Measurements from ENCODE around the gene NODAL.

The NODAL gene

GRCh38 chr10:70437721-70438120 is 3.8 kb downstream of the NODAL start:
- no peak for ATAC-seq
- TF ChIP-seq ARNTL (CRISPR knock-in tag; IDR thresholded peaks at IDR 0.05; ENCODE audit: borderline replicate concordance, low read depth) (no peak), CSDC2 (CRISPR knock-in tag; IDR thresholded peaks at IDR 0.05) (no peak), TSHZ2 (CRISPR knock-in tag; IDR thresholded peaks at IDR 0.05) (no peak), TCF4 (CRISPR knock-in tag; IDR thresholded peaks at IDR 0.05; ENCODE audit: borderline replicate concordance) (no peak), ZFP30 (CRISPR knock-in tag; IDR thresholded peaks at IDR 0.05) (no peak), ZNF565 (CRISPR knock-in tag; conservative IDR thresholded peaks at IDR 0.05; ENCODE audit: low read depth) (no peak), PATZ1 (CRISPR knock-in tag; IDR thresholded peaks at IDR 0.05; ENCODE audit: borderline replicate concordance) (no peak), ZNF70 (CRISPR knock-in tag; IDR thresholded peaks at IDR 0.05) (no peak), CREB5 (CRISPR knock-in tag; IDR thresholded peaks at IDR 0.05; ENCODE audit: low read depth) (no peak), BACH2 (CRISPR knock-in tag; IDR thresholded peaks at IDR 0.05; ENCODE audit: borderline replicate concordance) (no peak), GLIS3 (CRISPR knock-in tag; IDR thresholded peaks at IDR 0.05) (no peak), POU6F1 (CRISPR knock-in tag; IDR thresholded peaks at IDR 0.05; ENCODE audit: borderline replicate concordance, low read depth) (no peak), ESRRG (CRISPR knock-in tag; IDR thresholded peaks at IDR 0.05) (no peak)

- ATAC-seq: no peak
- no peak for TF ChIP-seq PPARA (CRISPR knock-in tag; IDR thresholded peaks at IDR 0.05; ENCODE audit: borderline replicate concordance)
- no peak for TF ChIP-seq CSDC2 (CRISPR knock-in tag; IDR thresholded peaks at IDR 0.05)
- TF ChIP-seq POU6F1 (CRISPR knock-in tag; IDR thresholded peaks at IDR 0.05; ENCODE audit: borderline replicate concordance, low read depth): no peak
- TF ChIP-seq CSRNP3 (CRISPR knock-in tag; IDR thresholded peaks at IDR 0.05): no peak
- no peak for TF ChIP-seq GLIS3 (CRISPR knock-in tag; IDR thresholded peaks at IDR 0.05)
- no peak for TF ChIP-seq OSR1 (CRISPR knock-in tag; IDR thresholded peaks at IDR 0.05)
- TF ChIP-seq ZNF8 (CRISPR knock-in tag; IDR thresholded peaks at IDR 0.05): no peak
- TF ChIP-seq ZC3H10 (CRISPR knock-in tag; IDR thresholded peaks at IDR 0.05): no peak
- no peak for TF ChIP-seq ESRRG (CRISPR knock-in tag; IDR thresholded peaks at IDR 0.05)
- no peak for TF ChIP-seq TOX (CRISPR knock-in tag; IDR thresholded peaks at IDR 0.05; ENCODE audit: borderline replicate concordance)
- no peak for TF ChIP-seq TSHZ2 (CRISPR knock-in tag; IDR thresholded peaks at IDR 0.05)
- TF ChIP-seq BACH2 (CRISPR knock-in tag; IDR thresholded peaks at IDR 0.05; ENCODE audit: borderline replicate concordance): no peak
Measured at GRCh38 chr10:70435241-70436085, 6.0 kb downstream of the NODAL start.

All from SK-N-SH treated with all-trans-retinoic acid at 6 μM for 48 hours (cell line).